Stomach (tissue), 4 donors: Measurements from ENCODE around the gene PLCD4.

Source experiments
- CTCF ChIP-seq, 7 experiments: fragments of 450-650 bp in 4 of 7; fragments of 200-600 bp in 3 of 7; sonication (generic) in 3 of 7; IDR thresholded peaks; one replicate each; pipeline ENCODE4 v1.5.1; 2016 to 2019; ENCODE audit warnings: antibody characterized with exemption in 7 of 7, control low read depth in 2 of 7, mild to moderate bottlenecking in 1 of 7
- EP300 ChIP-seq: sonication (generic); formaldehyde crosslinking; IDR thresholded peaks from one replicate; pipeline ENCODE4 v1.6.1; 2017; ENCODE audit warnings: antibody characterized with exemption
- POLR2AphosphoS5 ChIP-seq, 3 donors: sonication (generic); formaldehyde crosslinking; IDR thresholded peaks; one replicate each; pipeline ENCODE4 v1.6.1; 2016; ENCODE audit warnings: antibody characterized with exemption in 3 of 3

GRCh38 chr2:218557941-218558340, 49.8 kb upstream of the PLCD4 start:
- TF ChIP-seq CTCF (IDR thresholded peaks at IDR 0.05) (no peak), EP300 (no peak), POLR2AphosphoS5 (IDR thresholded peaks at IDR 0.05) (no peak)
